IMR-90 (cell line): ENCODE results near the gene TMEM200C. TPM values are rescaled to one million over a fixed set of nuclear protein-coding genes. Genes with fewer than 3 reads are reported as not detected.

Source experiments
- ATAC-seq: fragments of 200-7000 bp; cut with Tn5 transposase; 2 replicates; pipeline ENCODE4 v1.9.1; 2020; ENCODE audit warnings: low read depth, mild to moderate bottlenecking, moderate library complexity
- BruUV-seq: library from RNA; stranded (reverse); fragments of 400-500 nt; replicated peaks from 2 replicates; lab custom pipeline; 2021; lab: Mats Ljungman, UMichigan
- CTCF ChIA-PET: fragments of 300-600 bp; formaldehyde crosslinking; extraction: SDS; loops from one replicate; lab custom pipeline; 2021; ENCODE audit warnings: antibody characterized with exemption; lab: Yijun Ruan, JAX
- POLR2A ChIA-PET: fragments of 300-600 bp; sonication (Branson Sonifier 250); formaldehyde crosslinking; loops from one replicate; lab custom pipeline; 2022; ENCODE audit warnings: antibody characterized with exemption; ENCODE audit not compliant: unreplicated experiment; lab: Charles Lee
- DNase-seq: peaks from one replicate; pipeline ENCODE4 v3.0.0; 2013
- H2AFZ ChIP-seq: replicated peaks from 2 replicates; pipeline ENCODE3; 2013; ENCODE audit warnings: low read length, mild to moderate bottlenecking; ENCODE audit not compliant: poor library complexity
- H2AK5ac ChIP-seq: 2 replicates; pipeline ENCODE4 v1.6.1; 2013; ENCODE audit warnings: low read depth, low read length, inconsistent platforms
- H2AK9ac ChIP-seq: replicated peaks from 2 replicates; pipeline ENCODE3; 2013; ENCODE audit warnings: mild to moderate bottlenecking, low read depth, low read length, moderate library complexity; ENCODE audit not compliant: poor library complexity
- H2BK120ac ChIP-seq: 2 replicates; pipeline ENCODE4 v1.6.1; 2013; ENCODE audit warnings: low read depth, low read length, inconsistent platforms
- H2BK15ac ChIP-seq: 3 replicates; pipeline ENCODE4 v1.6.1; 2013; ENCODE audit warnings: low read depth, low read length, inconsistent platforms
- H2BK20ac ChIP-seq: 2 replicates; pipeline ENCODE4 v1.6.1; 2013; ENCODE audit warnings: low read depth, mild to moderate bottlenecking, inconsistent platforms, low read length, moderate library complexity
- H2BK5ac ChIP-seq: 2 replicates; pipeline ENCODE4 v1.6.1; 2013; ENCODE audit warnings: mild to moderate bottlenecking, low read depth, low read length, inconsistent platforms; ENCODE audit not compliant: poor library complexity, severe bottlenecking
- H3K14ac ChIP-seq: replicated peaks from 2 replicates; pipeline ENCODE4 v1.6.1; 2013; ENCODE audit warnings: low read depth, low read length, inconsistent platforms
- H3K18ac ChIP-seq: 2 replicates; pipeline ENCODE4 v1.6.1; 2013; ENCODE audit warnings: low read depth, low read length, control low read depth
- H3K23ac ChIP-seq: 2 replicates; pipeline ENCODE4 v1.6.1; 2013; ENCODE audit warnings: low read depth, low read length, inconsistent platforms
- H3K27ac ChIP-seq: 2 replicates; pipeline ENCODE4 v1.5.1; 2013; ENCODE audit warnings: mild to moderate bottlenecking, control low read depth, low read length; ENCODE audit not compliant: insufficient read depth
- H3K27me3 ChIP-seq: 2 replicates; pipeline ENCODE4 v1.6.1; 2013; ENCODE audit warnings: low read length; ENCODE audit not compliant: control insufficient read depth, insufficient read depth
- H3K36me3 ChIP-seq: 2 replicates; pipeline ENCODE4 v1.6.1; 2013; ENCODE audit warnings: low read length, mixed read lengths; ENCODE audit not compliant: control insufficient read depth, insufficient read depth
- H3K4ac ChIP-seq: 2 replicates; pipeline ENCODE4 v1.6.1; 2013; ENCODE audit warnings: low read depth, low read length, inconsistent platforms
- H3K4me1 ChIP-seq: 2 replicates; pipeline ENCODE4 v1.6.1; 2013; ENCODE audit warnings: low read length, mixed read lengths; ENCODE audit not compliant: control insufficient read depth, insufficient read depth
- H3K4me2 ChIP-seq: 2 replicates; pipeline ENCODE4 v1.6.1; 2013; ENCODE audit warnings: low read depth, mild to moderate bottlenecking, control low read depth, low read length, moderate library complexity
- H3K4me3 ChIP-seq: 2 replicates; pipeline ENCODE4 v1.5.1; 2013; ENCODE audit warnings: low read depth, mild to moderate bottlenecking, control low read depth, low read length, moderate library complexity; ENCODE audit not compliant: insufficient read depth
- H3K56ac ChIP-seq: 2 replicates; pipeline ENCODE4 v1.6.1; 2013; ENCODE audit warnings: low read length, inconsistent platforms; ENCODE audit not compliant: insufficient read depth; ENCODE audit errors: extremely low read depth
- H3K79me1 ChIP-seq, 2 experiments: 2 replicates each; pipeline ENCODE4 v1.6.1; 2013; ENCODE audit warnings: low read length in 2 of 2, inconsistent platforms in 1 of 2, low read depth in 1 of 2
- H3K9ac ChIP-seq: 2 replicates; pipeline ENCODE4 v1.6.1; 2013; ENCODE audit warnings: low read depth, low read length, control low read depth
- H3K9me1 ChIP-seq: 2 replicates; pipeline ENCODE4 v1.6.1; 2013; ENCODE audit warnings: low read length, inconsistent platforms; ENCODE audit not compliant: insufficient read depth
- H3K9me3 ChIP-seq: 2 replicates; pipeline ENCODE4 v1.6.1; 2013; ENCODE audit warnings: low read length; ENCODE audit not compliant: control insufficient read depth, insufficient read depth
- H4K20me1 ChIP-seq: 2 replicates; pipeline ENCODE4 v1.6.1; 2013; ENCODE audit warnings: low read length, inconsistent platforms; ENCODE audit not compliant: insufficient read depth
- H4K5ac ChIP-seq: 2 replicates; pipeline ENCODE4 v1.6.1; 2013; ENCODE audit warnings: mild to moderate bottlenecking, low read depth, low read length, control low read depth
- H4K8ac ChIP-seq, 2 experiments: 2 replicates each; pipeline ENCODE4 v1.6.1; 2013; ENCODE audit warnings: low read depth in 2 of 2, low read length in 2 of 2, control low read depth in 1 of 2, inconsistent platforms in 1 of 2
- H4K91ac ChIP-seq: 2 replicates; pipeline ENCODE4 v1.6.1; 2013; ENCODE audit warnings: low read depth, low read length, inconsistent platforms; ENCODE audit not compliant: insufficient read depth
- BHLHE40 ChIP-seq: fragments of 150-350 bp; IDR thresholded peaks from 2 replicates; pipeline ENCODE4 v1.6.1; 2016; ENCODE audit warnings: mild to moderate bottlenecking, low read depth, low read length
- CTCF ChIP-seq: conservative IDR thresholded peaks from 2 replicates; pipeline ENCODE4 v1.5.1; 2012; ENCODE audit warnings: mild to moderate bottlenecking, low read depth, low read length, improper control_type of control experiment
- ELK1 ChIP-seq: fragments of 150-350 bp; IDR thresholded peaks from 2 replicates; pipeline ENCODE4 v1.6.1; 2016; ENCODE audit warnings: low read depth, mild to moderate bottlenecking, low read length, moderate library complexity, borderline replicate concordance
- FOS ChIP-seq: fragments of 150-350 bp; IDR thresholded peaks from 2 replicates; pipeline ENCODE4 v1.6.1; 2016; ENCODE audit warnings: low read depth, low read length
- MAFK ChIP-seq: IDR thresholded peaks from 2 replicates; pipeline ENCODE4 v1.6.1; 2012; ENCODE audit warnings: low read depth, low read length, improper control_type of control experiment
- MAZ ChIP-seq: IDR thresholded peaks from 2 replicates; pipeline ENCODE4 v1.6.1; 2012; ENCODE audit warnings: low read depth, mild to moderate bottlenecking, low read length, improper control_type of control experiment, moderate library complexity, borderline replicate concordance
- MXI1 ChIP-seq: IDR thresholded peaks from 2 replicates; pipeline ENCODE4 v1.6.1; 2012; ENCODE audit warnings: low read depth, mild to moderate bottlenecking, low read length, moderate library complexity, borderline replicate concordance
- NFE2L2 ChIP-seq: fragments of 150-350 bp; IDR thresholded peaks from 2 replicates; pipeline ENCODE4 v1.6.1; 2016; ENCODE audit warnings: low read depth, mild to moderate bottlenecking, low read length
- POLR2A ChIP-seq: IDR thresholded peaks from 2 replicates; pipeline ENCODE4 v1.6.1; 2012; ENCODE audit warnings: mild to moderate bottlenecking, low read depth, low read length
- RAD21 ChIP-seq: IDR thresholded peaks from 2 replicates; pipeline ENCODE4 v1.6.1; 2012; ENCODE audit warnings: low read length, improper control_type of control experiment
- RCOR1 ChIP-seq: IDR thresholded peaks from 2 replicates; pipeline ENCODE4 v1.6.1; 2012; ENCODE audit warnings: mild to moderate bottlenecking, low read length, improper control_type of control experiment; ENCODE audit not compliant: insufficient replicate concordance
- RFX5 ChIP-seq: IDR thresholded peaks from 2 replicates; pipeline ENCODE4 v1.8.0; 2012; ENCODE audit warnings: low read depth, mild to moderate bottlenecking, low read length, moderate library complexity
- SMC3 ChIP-seq: fragments of 150-350 bp; IDR thresholded peaks from 2 replicates; pipeline ENCODE4 v1.6.1; 2016; ENCODE audit warnings: low read depth, mild to moderate bottlenecking, antibody characterized with exemption, low read length, moderate library complexity
- USF2 ChIP-seq: fragments of 150-350 bp; IDR thresholded peaks from 2 replicates; pipeline ENCODE4 v1.6.1; 2017; ENCODE audit warnings: mild to moderate bottlenecking, antibody characterized with exemption, low read length, low read depth
- WGBS, 2 experiments: methylation state at CpG; one replicate each; pipeline versions ENCODE4 v1.1.5 to v1.1.7; 2013; ENCODE audit warnings: missing lambda C conversion rate in 2 of 2; ENCODE audit not compliant: insufficient read length in 1 of 2; ENCODE audit errors: extremely low coverage in 2 of 2; 5-methylcytosine and 5-hydroxymethylcytosine counted together
- dilution Hi-C: fragments of 300-500 bp; cut with HindIII; formaldehyde crosslinking; loops from one replicate; pipeline ENCODE4 v1.14.3; 2018; ENCODE audit warnings: low sequenced_read_pairs; ENCODE audit not compliant: unreplicated experiment
- in situ Hi-C: fragments of 300-500 bp; cut with MboI; formaldehyde crosslinking; loops from 3 replicates; pipeline ENCODE4 v1.14.3; 2019; ENCODE audit warnings: low sequenced_read_pairs, inconsistent platforms, mixed read lengths
- intact Hi-C: fragments of 100-400 bp; cut with micrococcal nuclease; formaldehyde crosslinking; loops from 2 replicates; pipeline ENCODE4 v1.10.0; 2022
- polyA plus RNA-seq, 3 experiments: library from polyadenylated mRNA; depleted of rRNA; stranded (reverse); fragments of >200 nt; gene quantifications; 2 replicates each; pipeline ENCODE4 v1.2.3, GENCODE V29; 2012; ENCODE audit warnings: low replicate concordance in 1 of 3
- total RNA-seq: library from RNA; depleted of rRNA; stranded (reverse); fragments of >200 nt; gene quantifications from 2 replicates; pipeline ENCODE4 v1.2.3, GENCODE V29; 2012

TMEM200C gene
- total and polyA plus RNA-seq, 2 of the 4 experiments (the other 2 are of a cell fraction): 1.4 to 2.5 TPM

GRCh38 chr18:5941890-5942289, 46.6 kb upstream of the TMEM200C start:
- no peak overlapping the region for H2AK9ac ChIP-seq
- H3K18ac ChIP-seq: no peak overlapping the region
- H3K9ac ChIP-seq: no peak overlapping the region
- no peak overlapping the region for H4K91ac ChIP-seq
- no peak overlapping the region for H3K4me3 ChIP-seq
- H2BK120ac ChIP-seq: no peak overlapping the region
- no peak overlapping the region for H2AK5ac ChIP-seq
- H4K5ac ChIP-seq: no peak overlapping the region
- no peak overlapping the region for H3K27ac ChIP-seq
- no peaks in the 10 kb centered on the region for H3K36me3 ChIP-seq
- no peak overlapping the region for H2AFZ ChIP-seq
- intact Hi-C loops (no loop called here), in situ Hi-C loops (no loop called here), dilution Hi-C loops (no loop called here)
- DNase-seq (no peak), ATAC-seq (no peak)
- H3K9me1 ChIP-seq: no peaks in the 10 kb centered on the region
- no peak overlapping the region for H2BK5ac ChIP-seq
- H4K8ac ChIP-seq: no peak overlapping the region
- no peak overlapping the region for H3K14ac ChIP-seq
- ChIA-PET POLR2A (no interaction called here), CTCF (no interaction called here)
- H2BK15ac ChIP-seq: no peak overlapping the region
- no peaks in the 10 kb centered on the region; the same call in 1 of the 2 replicates for H3K27me3 ChIP-seq
- no peak overlapping the region for H3K23ac ChIP-seq
- no peak for TF ChIP-seq RCOR1
- TF ChIP-seq ELK1: no peak
- TF ChIP-seq USF2: no peak
- no peak for TF ChIP-seq POLR2A
- TF ChIP-seq MXI1: no peak
- no peak for TF ChIP-seq MAFK
- no peak for TF ChIP-seq CTCF
- TF ChIP-seq RAD21: no peak
- TF ChIP-seq BHLHE40: no peak
- TF ChIP-seq FOS: no peak
- no peak for TF ChIP-seq RFX5
- TF ChIP-seq NFE2L2: no peak
- no peak for TF ChIP-seq SMC3
- no peak for TF ChIP-seq MAZ
- WGBS, 2 experiments: no CpG with 5 or more reads among the region's 3 CpGs
- H3K9me3 ChIP-seq: no peaks in the 10 kb centered on the region
- no peak overlapping the region for H2BK20ac ChIP-seq
- no peaks in the 10 kb centered on the region for H3K79me1 ChIP-seq
- no peak overlapping the region for H3K56ac ChIP-seq
- H3K4me2 ChIP-seq: no peak overlapping the region
- no peaks in the 10 kb centered on the region for H4K20me1 ChIP-seq
- H3K4ac ChIP-seq: no peak overlapping the region
- no TSS peak for BruUV-seq
- 0 out of 2 replicates have a peak, but pooled peaks cover 1% of the 10 kb centered on the region for H3K4me1 ChIP-seq
